ENCODE results near the gene TDG. TPM values are rescaled to one million over a fixed set of nuclear protein-coding genes. Genes with fewer than 3 reads are reported as not detected.
"Not testable (repeated sequence)": the region's sequence is repeated elsewhere in the genome, so short reads cannot be mapped to it uniquely, and the experiment has no call there.

TDG gene
- polyA plus RNA-seq, 1 donor (not counting 4 experiments of a cell fraction or from before 2014, with no cell fraction given), result 35.6 TPM

GRCh38 chr12:104026841-104027599 lies 61.3 kb downstream of the TDG start:
- no peak for TF ChIP-seq EZH2 (IDR thresholded peaks at IDR 0.05; ENCODE audit: low read length)
- TF ChIP-seq CTCF (optimal IDR thresholded peaks at IDR 0.05 in 1 of 3, IDR thresholded peaks at IDR 0.05 in 1 of 3, conservative IDR thresholded peaks at IDR 0.05 in 1 of 3; ENCODE audit: extremely low read depth in 1 of 3, insufficient read depth in 2 of 3, low read length in 3 of 3), result no peak
- no peak overlapping the region for H3K4me2 ChIP-seq (ENCODE audit: control insufficient read depth, extremely low read depth, insufficient read depth, low read depth, low read length)
- no peaks in the 10 kb centered on the region for H3K79me2 ChIP-seq (ENCODE audit: control insufficient read depth, insufficient read depth, low read length)
- no peak overlapping the region for H3K4me3 ChIP-seq (ENCODE audit: control insufficient read depth in 2 of 3, extremely low read depth in 1 of 3, insufficient read depth in 2 of 3, low read depth in 1 of 3, low read length in 3 of 3)
- H3K9ac ChIP-seq (ENCODE audit: control insufficient read depth, extremely low read depth, insufficient read depth, low read length), result no peak overlapping the region
- DNase-seq (ENCODE audit: low read depth, low spot score) (no peak), FAIRE-seq (no peak)
- no peak overlapping the region for H2AFZ ChIP-seq (ENCODE audit: control insufficient read depth, low read length)
- no peaks in the 10 kb centered on the region for H3K36me3 ChIP-seq (ENCODE audit: control insufficient read depth in 2 of 2, extremely low read depth in 1 of 2, insufficient read depth in 2 of 2, low read length in 2 of 2)
- H4K20me1 ChIP-seq (ENCODE audit: control insufficient read depth, extremely low read depth, insufficient read depth, low read length), result no peaks in the 10 kb centered on the region
- H3K4me1 ChIP-seq (ENCODE audit: control insufficient read depth, extremely low read depth, insufficient read depth, low read length), result no peaks in the 10 kb centered on the region
- H3K27me3 ChIP-seq (ENCODE audit: control insufficient read depth, extremely low read depth, insufficient read depth, low read length), result peaks cover 2% of the 10 kb centered on the region
- H3K9me3 ChIP-seq (ENCODE audit: control insufficient read depth, low read depth, low read length), result no peaks in the 10 kb centered on the region
- no peaks in the 10 kb centered on the region for H3K9me1 ChIP-seq (ENCODE audit: control insufficient read depth, extremely low read depth, insufficient read depth, low read length)
- dilution Hi-C loops (cut with MboI; ENCODE audit: extremely low pct_ligation_motif_present, low sequenced_read_pairs), result no loop called here
- no peak overlapping the region for H3K27ac ChIP-seq (ENCODE audit: control insufficient read depth, insufficient read depth, low read length)

GRCh38 chr12:104030596-104030995 lies 64.9 kb downstream of the TDG start:
- dilution Hi-C loops (cut with MboI; ENCODE audit: extremely low pct_ligation_motif_present, low sequenced_read_pairs); H3K9ac ChIP-seq (ENCODE audit: control insufficient read depth, extremely low read depth, insufficient read depth, low read length); H3K9me1 ChIP-seq (ENCODE audit: control insufficient read depth, extremely low read depth, insufficient read depth, low read length); DNase-seq (ENCODE audit: low read depth, low spot score); H3K4me3 ChIP-seq (ENCODE audit: control insufficient read depth in 2 of 3, extremely low read depth in 1 of 3, insufficient read depth in 2 of 3, low read depth in 1 of 3, low read length in 3 of 3); H3K27me3 ChIP-seq (ENCODE audit: control insufficient read depth, extremely low read depth, insufficient read depth, low read length); H3K36me3 ChIP-seq (ENCODE audit: control insufficient read depth in 2 of 2, extremely low read depth in 1 of 2, insufficient read depth in 2 of 2, low read length in 2 of 2); H2AFZ ChIP-seq (ENCODE audit: control insufficient read depth, low read length); FAIRE-seq; H3K4me2 ChIP-seq (ENCODE audit: control insufficient read depth, extremely low read depth, insufficient read depth, low read depth, low read length); H4K20me1 ChIP-seq (ENCODE audit: control insufficient read depth, extremely low read depth, insufficient read depth, low read length); H3K9me3 ChIP-seq (ENCODE audit: control insufficient read depth, low read depth, low read length); H3K4me1 ChIP-seq (ENCODE audit: control insufficient read depth, extremely low read depth, insufficient read depth, low read length); H3K79me2 ChIP-seq (ENCODE audit: control insufficient read depth, insufficient read depth, low read length); H3K27ac ChIP-seq (ENCODE audit: control insufficient read depth, insufficient read depth, low read length): not testable (repeated sequence)

- H3K9me3 ChIP-seq (ENCODE audit: control insufficient read depth, low read depth, low read length); H3K4me2 ChIP-seq (ENCODE audit: control insufficient read depth, extremely low read depth, insufficient read depth, low read depth, low read length); H3K27me3 ChIP-seq (ENCODE audit: control insufficient read depth, extremely low read depth, insufficient read depth, low read length); H3K4me1 ChIP-seq (ENCODE audit: control insufficient read depth, extremely low read depth, insufficient read depth, low read length); H3K9me1 ChIP-seq (ENCODE audit: control insufficient read depth, extremely low read depth, insufficient read depth, low read length); DNase-seq (ENCODE audit: low read depth, low spot score); FAIRE-seq; H2AFZ ChIP-seq (ENCODE audit: control insufficient read depth, low read length); H3K79me2 ChIP-seq (ENCODE audit: control insufficient read depth, insufficient read depth, low read length); H3K27ac ChIP-seq (ENCODE audit: control insufficient read depth, insufficient read depth, low read length); H3K9ac ChIP-seq (ENCODE audit: control insufficient read depth, extremely low read depth, insufficient read depth, low read length); H4K20me1 ChIP-seq (ENCODE audit: control insufficient read depth, extremely low read depth, insufficient read depth, low read length); H3K36me3 ChIP-seq (ENCODE audit: control insufficient read depth in 2 of 2, extremely low read depth in 1 of 2, insufficient read depth in 2 of 2, low read length in 2 of 2); H3K4me3 ChIP-seq (ENCODE audit: control insufficient read depth in 2 of 3, extremely low read depth in 1 of 3, insufficient read depth in 2 of 3, low read depth in 1 of 3, low read length in 3 of 3); dilution Hi-C loops (cut with MboI; ENCODE audit: extremely low pct_ligation_motif_present, low sequenced_read_pairs): not testable (repeated sequence)
These were observed 70.5 kb downstream of the TDG start for GRCh38 chr12:104036143-104036542.

Other genes with a start within 250 kb of the TDG start
- 10.7 to 14.6 TPM (median 12.8 TPM) in 3 replicates for gene NT5DC3, start 124.6 kb upstream of the TDG start, polyA plus RNA-seq
- gene HSP90B1, start 35.5 kb upstream of the TDG start, polyA plus RNA-seq, result 447 to 954 TPM (median 865 TPM) in 3 replicates
- gene GLT8D2, start 84.3 kb downstream of the TDG start, polyA plus RNA-seq, result 1.1 to 1.4 TPM (median 1.2 TPM) in 3 replicates
- 5.3 to 8.4 TPM (median 8.3 TPM) in 3 replicates for gene HCFC2, start 98.7 kb downstream of the TDG start, polyA plus RNA-seq
- gene NFYB, start 172.3 kb downstream of the TDG start, polyA plus RNA-seq, result 9.4 to 22.8 TPM (median 11.0 TPM) in 3 replicates
- gene TXNRD1, start 249.9 kb downstream of the TDG start, polyA plus RNA-seq, result 41.5 to 88.9 TPM (median 65.6 TPM) in 3 replicates

All from keratinocyte (primary cell).